Measurements from ENCODE around the gene IL20RA.
A peak's percentile ranks its signal among the peaks of the same experiment; 100 is the strongest.

Gene IL20RA

GRCh38 chr6:137043710-137044365 lies 927 bp downstream of the IL20RA start:
- peak; percentile 39 for DNase-seq

GRCh38 chr6:137040393-137040792 lies 4.4 kb downstream of the IL20RA start:
- no peak for DNase-seq

GRCh38 chr6:137039010-137039409 lies 5.8 kb downstream of the IL20RA start:
- DNase-seq: no peak

GRCh38 chr6:137036566-137037300 lies 8.0 kb downstream of the IL20RA start:
- DNase-seq: no peak

- DNase-seq: no peak
Observed at GRCh38 chr6:137033828-137034227, 10.9 kb downstream of the IL20RA start.

- DNase-seq: no peak
Observed at GRCh38 chr6:137031122-137031521, 13.6 kb downstream of the IL20RA start.

GRCh38 chr6:137028912-137029311 lies 15.9 kb downstream of the IL20RA start:
- DNase-seq: no peak

GRCh38 chr6:137025786-137026730 lies 18.7 kb downstream of the IL20RA start:
- no peak for DNase-seq

GRCh38 chr6:137024237-137024990 lies 20.4 kb downstream of the IL20RA start:
- no peak for DNase-seq

- no peak for DNase-seq
Observed at GRCh38 chr6:137020776-137021175, 24.0 kb downstream of the IL20RA start.

- DNase-seq: no peak
Observed at GRCh38 chr6:137019476-137020272, 25.1 kb downstream of the IL20RA start.

- DNase-seq: no peak
Observed at GRCh38 chr6:137017081-137017480, 27.7 kb downstream of the IL20RA start.

GRCh38 chr6:137016356-137016755 lies 28.4 kb downstream of the IL20RA start:
- no peak for DNase-seq

- DNase-seq: no peak
Observed at GRCh38 chr6:137015943-137016342, 28.8 kb downstream of the IL20RA start.

GRCh38 chr6:137013738-137014602 lies 30.8 kb downstream of the IL20RA start:
- no peak for DNase-seq

GRCh38 chr6:137013031-137013430 lies 31.7 kb downstream of the IL20RA start:
- DNase-seq: no peak

GRCh38 chr6:137011406-137011805 lies 33.4 kb downstream of the IL20RA start:
- DNase-seq: no peak

GRCh38 chr6:137010128-137010718 lies 34.5 kb downstream of the IL20RA start:
- DNase-seq: no peak

GRCh38 chr6:137008204-137008603 lies 36.6 kb downstream of the IL20RA start:
- no peak for DNase-seq

- no peak for DNase-seq
Observed at GRCh38 chr6:137006056-137006455, 38.7 kb downstream of the IL20RA start.
